Progenitor cell of endocrine pancreas (in vitro differentiated cells): ENCODE data around the gene ARMC3. TPM values are rescaled to one million over a fixed set of nuclear protein-coding genes. Genes with fewer than 3 reads are reported as not detected.

Experiments
- DNase-seq: peaks from one replicate; pipeline ENCODE4 v3.0.0; 2021; ENCODE audit warnings: low spot score; ENCODE audit not compliant: unreplicated experiment
- H3K27ac Mint-ChIP-seq: 2 replicates; pipeline ENCODE4 v1.8.0; 2021; ENCODE audit warnings: mild to moderate bottlenecking, moderate library complexity, mixed read lengths
- H3K27me3 Mint-ChIP-seq: 2 replicates; pipeline ENCODE4 v1.8.0; 2021; ENCODE audit warnings: mixed read lengths
- H3K36me3 Mint-ChIP-seq: 2 replicates; pipeline ENCODE4 v1.8.0; 2022; ENCODE audit warnings: mixed read lengths; ENCODE audit not compliant: insufficient read depth
- H3K4me1 Mint-ChIP-seq: 2 replicates; pipeline ENCODE4 v1.8.0; 2021; ENCODE audit warnings: low read depth, mixed read lengths
- H3K4me3 Mint-ChIP-seq: 2 replicates; pipeline ENCODE4 v1.8.0; 2021; ENCODE audit warnings: low read depth, mild to moderate bottlenecking, moderate library complexity, mixed read lengths
- H3K9me3 Mint-ChIP-seq: 2 replicates; pipeline ENCODE4 v1.8.0; 2021; ENCODE audit warnings: low read depth, mixed read lengths
- CTCF ChIP-seq: fragments of 200-600 bp; sonication (generic); IDR thresholded peaks from one replicate; pipeline ENCODE4 v1.5.0; 2021; ENCODE audit warnings: antibody characterized with exemption, mild to moderate bottlenecking; ENCODE audit not compliant: unreplicated experiment
- total RNA-seq: library from RNA; stranded (reverse); gene quantifications from 2 replicates; pipeline ENCODE4 v1.2.1, GENCODE V29; 2021

ARMC3 gene
- total RNA-seq, 1 donor from 2014 or later = 7.9 TPM

DNA sequence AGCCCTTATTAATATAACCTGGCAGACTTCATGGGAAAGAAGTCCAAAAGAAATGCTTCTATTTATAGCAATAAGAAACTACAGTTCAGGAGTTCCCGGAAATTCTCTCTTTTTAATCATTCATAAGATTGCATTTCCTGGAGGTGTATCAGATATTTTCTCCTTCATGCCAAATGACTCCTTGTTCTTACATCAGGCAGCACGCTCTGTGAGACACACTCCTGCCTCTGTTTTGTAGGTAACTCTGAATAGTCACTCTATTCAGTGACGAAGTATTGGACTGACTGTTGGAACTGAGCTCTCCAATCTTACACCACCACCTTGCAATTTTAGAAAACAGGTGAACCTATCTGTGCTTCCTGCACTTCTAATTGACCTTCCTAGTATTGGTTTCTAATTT, 88.8 kb downstream of the ARMC3 start:
- H3K27ac Mint-ChIP-seq = no peak overlapping the region
- no peak overlapping the region for H3K4me3 Mint-ChIP-seq
- no peaks in the 10 kb centered on the region for H3K27me3 Mint-ChIP-seq
- peaks cover 2% of the 10 kb centered on the region for H3K4me1 Mint-ChIP-seq
- H3K9me3 Mint-ChIP-seq = peaks cover 6% of the 10 kb centered on the region
- H3K36me3 Mint-ChIP-seq = peaks cover 2% of the 10 kb centered on the region
- TF ChIP-seq CTCF = no peak
- DNase-seq = no peak

DNA sequence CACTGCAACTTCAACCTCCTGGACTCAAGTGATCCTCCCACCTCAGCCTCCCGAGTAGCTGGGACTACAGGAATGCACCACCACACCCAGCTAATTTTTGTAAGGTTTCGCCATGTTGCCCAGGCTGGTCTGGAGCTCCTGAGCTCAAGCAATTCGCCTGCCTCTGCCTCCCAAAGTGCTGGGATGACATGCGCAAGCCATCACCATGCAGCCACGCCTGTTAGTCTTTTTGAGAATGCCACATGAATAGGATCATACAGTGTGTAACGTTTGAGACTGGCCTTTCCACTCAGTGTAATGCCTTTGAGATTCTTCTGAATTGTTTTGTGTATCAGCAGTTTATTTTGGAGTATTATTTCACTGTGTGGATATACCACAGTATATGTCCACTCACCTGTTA, 91.8 kb downstream of the ARMC3 start:
- TF ChIP-seq CTCF = no peak
- Mint-ChIP-seq H3K9me3 (peaks cover 16% of the 10 kb centered on the region), H3K36me3 (peaks cover 1% of the 10 kb centered on the region), H3K27me3 (no peaks in the 10 kb centered on the region), H3K27ac (no peak overlapping the region), H3K4me1 (no peaks in the 10 kb centered on the region), H3K4me3 (no peak overlapping the region)
- DNase-seq = no peak

GRCh38 chr10:23021430-23021829, 93.6 kb downstream of the ARMC3 start:
- peaks cover 1% of the 10 kb centered on the region for H3K36me3 Mint-ChIP-seq
- no peak for TF ChIP-seq CTCF
- no peak overlapping the region for H3K27ac Mint-ChIP-seq
- no peak overlapping the region for H3K4me3 Mint-ChIP-seq
- peaks cover 2% of the 10 kb centered on the region for H3K4me1 Mint-ChIP-seq
- no peak for DNase-seq
- peaks cover 20% of the 10 kb centered on the region for H3K9me3 Mint-ChIP-seq
- no peaks in the 10 kb centered on the region for H3K27me3 Mint-ChIP-seq

- H3K27ac Mint-ChIP-seq = no peak overlapping the region
- DNase-seq = no peak
Measured at GRCh38 chr10:23024002-23024401, 96.1 kb downstream of the ARMC3 start.

DNA sequence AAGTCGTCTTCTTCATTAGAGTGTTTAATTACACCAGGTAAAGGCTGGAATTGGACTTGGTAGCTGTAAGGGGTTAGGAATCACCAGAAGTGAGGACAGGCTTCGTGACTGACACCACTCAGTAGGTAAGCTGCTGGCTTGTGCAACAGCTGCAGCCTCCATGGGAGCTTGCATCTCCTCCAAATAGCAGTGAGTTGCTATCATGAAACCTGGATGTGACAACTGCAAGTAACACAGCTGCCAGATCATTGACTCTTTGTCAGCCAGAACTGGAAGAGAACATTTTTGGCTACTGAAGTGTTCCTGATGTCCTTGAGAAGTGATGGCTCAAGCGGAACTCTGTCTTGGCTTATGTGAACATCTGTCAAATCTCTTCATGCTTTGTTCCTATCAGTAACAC, 103.5 kb downstream of the ARMC3 start:
- Mint-ChIP-seq H3K36me3 (peaks cover 1% of the 10 kb centered on the region), H3K4me3 (no peak overlapping the region), H3K27me3 (no peaks in the 10 kb centered on the region), H3K9me3 (no peaks in the 10 kb centered on the region), H3K4me1 (no peaks in the 10 kb centered on the region), H3K27ac (no peak overlapping the region)
- no peak for TF ChIP-seq CTCF
- DNase-seq = no peak

More at GRCh38 chr10:23024002-23024401, 96.1 kb downstream of the ARMC3 start:
- Mint-ChIP-seq H3K4me1 (peaks cover 2% of the 10 kb centered on the region), H3K27me3 (no peaks in the 10 kb centered on the region), H3K4me3 (no peak overlapping the region), H3K9me3 (peaks cover 20% of the 10 kb centered on the region), H3K36me3 (peaks cover 3% of the 10 kb centered on the region)
- no peak for TF ChIP-seq CTCF
